ENCODE results near the gene TMEM184A.
"Not testable (repeated sequence)": the region's sequence is repeated elsewhere in the genome, so short reads cannot be mapped to it uniquely, and the experiment has no call there.

TMEM184A gene

DNA sequence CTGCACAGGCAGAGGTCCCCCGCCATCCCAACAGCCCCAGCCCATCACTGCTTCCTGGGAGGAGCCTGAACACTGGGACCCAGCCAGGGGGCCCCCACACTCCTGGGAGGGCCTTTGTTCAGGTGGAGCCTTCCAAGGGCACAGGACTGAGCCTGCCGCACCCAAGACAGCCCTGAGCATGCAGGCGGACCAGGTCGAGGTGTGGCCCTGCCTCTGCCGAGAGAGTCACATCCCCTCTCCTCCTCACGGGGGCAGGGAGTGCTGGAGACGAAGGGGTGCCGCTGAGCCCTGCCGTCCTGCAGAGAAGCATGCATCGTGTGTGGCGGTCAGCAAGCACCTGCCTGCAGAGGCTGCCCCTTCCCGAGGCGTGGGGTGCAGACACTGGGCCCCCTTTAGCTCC lies 32.8 kb downstream of the TMEM184A start:
- no peak for DNase-seq (ENCODE audit: low read depth in 2 of 2)

DNA sequence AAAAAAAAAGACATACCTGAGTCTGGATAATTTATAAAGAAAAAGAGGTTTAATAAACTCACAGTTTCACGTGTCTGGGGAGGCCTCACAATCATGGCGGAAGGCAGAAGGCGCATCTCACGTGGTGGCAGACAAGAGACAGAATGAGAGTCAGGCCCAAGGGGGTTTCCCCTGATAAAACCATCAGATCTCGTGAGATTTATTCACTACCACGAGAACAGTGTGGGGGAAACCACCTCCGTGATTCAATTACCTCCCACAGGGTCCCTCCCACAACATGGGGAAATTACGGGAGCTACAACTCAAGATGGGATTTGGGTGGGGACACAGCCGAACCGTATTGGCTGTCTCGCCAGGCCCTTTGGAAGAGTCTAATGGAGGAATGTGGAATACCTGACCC lies 34.5 kb downstream of the TMEM184A start:
- DNase-seq (ENCODE audit: low read depth in 2 of 2): no peak

DNA sequence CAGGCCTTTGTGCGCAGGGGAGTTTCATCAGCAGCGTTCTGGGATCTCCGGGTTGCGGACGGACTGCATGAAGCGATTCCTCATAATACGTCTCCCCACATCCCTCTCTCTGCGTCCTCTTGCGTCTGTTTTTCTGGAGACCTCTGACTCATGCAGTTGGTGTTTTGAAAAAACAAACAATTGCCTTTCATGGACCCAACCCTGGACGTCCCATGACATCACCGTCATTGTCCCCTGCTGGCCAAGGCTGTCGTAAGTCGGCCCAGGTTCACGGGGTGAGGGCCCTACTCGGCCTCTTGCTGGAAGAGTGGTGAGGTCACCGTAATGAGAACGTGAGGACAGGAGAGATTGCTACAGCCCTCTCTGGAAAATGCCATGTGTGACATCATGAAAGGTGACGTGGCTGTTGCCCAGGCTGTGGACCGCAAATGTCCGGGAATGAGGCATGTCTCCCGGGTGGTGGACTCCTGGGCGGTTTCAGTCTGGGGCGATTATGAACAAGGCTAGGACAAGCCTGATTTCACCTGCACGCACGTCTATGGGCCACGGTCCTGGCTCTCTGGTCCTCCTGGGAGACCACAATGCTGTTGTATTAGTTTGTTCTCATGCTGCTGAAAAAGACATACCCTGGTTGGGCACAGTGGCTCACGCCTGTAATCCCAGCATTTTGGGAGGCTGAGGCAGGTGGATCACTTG lies 35.3 kb downstream of the TMEM184A start:
- no peak for DNase-seq (ENCODE audit: low read depth in 2 of 2)

- DNase-seq (ENCODE audit: low read depth in 2 of 2): not testable (repeated sequence)
Observed at GRCh38 chr7:1519322-1519922, 36.6 kb downstream of the TMEM184A start.

DNA sequence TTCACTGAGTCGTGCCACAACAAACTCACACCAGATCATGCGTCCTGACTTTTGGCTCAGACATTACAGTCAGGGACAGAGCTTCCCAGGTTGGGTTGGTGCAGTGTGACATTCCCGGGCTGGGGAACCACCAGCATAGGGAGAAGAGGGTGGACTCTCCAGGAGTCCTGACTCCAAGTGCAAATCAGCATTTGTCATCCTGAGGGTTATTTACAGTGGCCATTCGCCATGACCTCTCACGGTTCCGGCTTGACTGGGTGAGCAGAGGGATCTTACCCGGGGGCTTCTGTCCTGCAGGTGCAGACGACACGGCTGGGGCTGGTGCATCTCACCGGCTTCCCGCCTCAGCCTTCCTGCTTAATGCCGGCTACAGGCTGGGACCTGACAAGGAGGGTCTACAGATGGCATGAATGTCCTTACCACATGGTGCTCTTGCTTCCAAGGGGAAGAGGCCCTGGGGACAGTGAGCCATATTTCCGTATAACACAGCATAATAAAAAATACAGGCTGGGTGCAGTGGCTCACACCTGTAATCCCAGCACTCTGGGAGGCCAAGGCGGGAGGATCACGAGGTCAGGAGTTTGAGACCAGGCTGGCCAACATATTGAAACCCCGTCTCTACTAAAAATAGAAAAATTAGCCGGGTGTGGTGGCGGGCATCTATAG lies 39.3 kb downstream of the TMEM184A start:
- DNase-seq (ENCODE audit: low read depth in 2 of 2): no peak

DNA sequence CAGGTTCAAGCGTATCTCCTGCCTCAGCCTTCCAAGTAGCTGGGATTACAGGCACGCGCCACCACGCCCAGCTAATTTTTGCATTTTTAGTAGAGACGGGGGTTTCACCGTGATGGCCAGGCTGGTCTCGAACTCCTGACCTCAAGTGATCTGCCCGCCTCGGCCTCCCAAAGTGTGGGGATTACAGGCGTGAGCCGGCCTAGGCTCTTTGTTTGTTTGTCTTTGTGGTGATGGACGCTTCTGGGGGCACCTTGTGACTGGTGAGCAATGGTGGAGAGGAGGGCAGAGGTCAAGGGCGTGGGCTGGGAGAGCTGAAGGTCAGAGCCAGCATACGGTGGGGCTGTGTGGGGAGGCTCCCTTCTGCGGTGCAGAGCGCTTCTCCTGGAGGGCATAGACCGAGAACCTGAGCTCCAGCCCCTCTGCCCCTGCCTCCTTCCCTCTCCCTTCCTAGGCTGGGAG lies 40.5 kb downstream of the TMEM184A start:
- not testable (repeated sequence) for DNase-seq (ENCODE audit: low read depth in 2 of 2)

DNA sequence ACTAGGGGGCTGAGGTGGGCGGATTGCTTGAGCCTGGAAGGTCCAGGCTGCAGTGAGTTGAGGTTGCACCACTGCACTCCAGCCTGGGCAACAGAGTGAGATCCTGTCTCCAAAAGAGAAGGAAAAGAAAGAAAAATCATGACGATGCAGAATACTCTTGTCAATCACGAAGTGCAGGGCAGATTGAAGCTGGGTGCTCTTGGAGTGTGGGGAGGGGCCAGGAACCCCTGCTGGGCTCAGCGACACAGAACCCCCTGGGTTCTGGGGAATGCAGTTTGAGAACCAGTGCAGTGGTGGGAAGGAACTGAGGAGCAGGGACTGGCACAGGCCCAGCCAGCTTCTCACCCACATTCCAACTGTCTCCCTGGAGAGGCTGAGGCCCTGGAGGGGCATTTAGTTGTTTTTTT lies 41.0 kb downstream of the TMEM184A start:
- DNase-seq (ENCODE audit: low read depth in 2 of 2): no peak

- DNase-seq (ENCODE audit: low read depth in 2 of 2): no peak
Observed at GRCh38 chr7:1514407-1514806, 41.6 kb downstream of the TMEM184A start.

GRCh38 chr7:1513657-1514095 lies 42.3 kb downstream of the TMEM184A start:
- DNase-seq (ENCODE audit: low read depth in 2 of 2): no peak

DNA sequence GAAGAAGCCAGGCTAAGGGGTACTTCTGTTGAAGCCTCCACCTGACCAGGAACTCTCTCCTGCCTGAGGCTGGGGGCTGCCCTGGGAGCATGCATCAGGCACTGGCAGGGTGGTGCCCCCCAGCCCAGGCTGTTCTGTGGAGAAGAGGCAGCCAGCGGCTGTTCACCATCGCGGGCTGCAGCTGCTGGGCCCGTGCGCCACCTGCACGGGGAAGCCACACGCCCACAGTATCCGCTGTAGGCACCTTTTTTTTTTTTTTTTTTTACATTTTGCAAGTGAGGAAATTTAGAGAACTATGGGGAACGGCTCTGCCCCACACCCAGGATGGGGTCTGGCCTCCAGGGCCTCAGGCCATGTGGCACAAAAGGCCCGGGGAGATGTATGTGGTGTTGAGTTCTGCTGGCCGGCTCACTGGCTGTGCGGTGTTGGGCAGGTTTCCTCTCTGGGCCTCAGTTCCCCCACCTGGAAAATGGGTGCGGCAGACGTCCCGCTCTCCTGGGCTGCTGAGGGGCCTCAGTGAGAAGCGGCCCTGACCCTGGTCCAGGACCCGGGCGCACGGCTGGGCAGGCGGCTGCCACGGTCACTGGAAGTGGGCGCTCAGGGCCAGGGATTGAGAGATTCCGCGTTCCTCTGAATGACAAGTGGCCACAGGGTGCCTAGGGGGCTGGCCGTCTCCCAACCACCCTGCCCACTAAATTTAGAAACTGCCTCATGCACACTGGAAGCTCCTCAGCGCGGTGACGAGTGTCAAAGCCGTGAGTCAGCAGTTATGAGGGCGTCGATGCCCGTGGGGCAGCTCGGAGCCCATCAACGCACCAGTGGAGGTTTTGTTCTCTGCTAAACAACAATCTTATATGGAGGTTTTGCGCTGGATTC lies 43.0 kb downstream of the TMEM184A start:
- DNase-seq (ENCODE audit: low read depth in 2 of 2): no peak

GRCh38 chr7:1511444-1512422 lies 44.3 kb downstream of the TMEM184A start:
- no peak for DNase-seq (ENCODE audit: low read depth in 2 of 2)

DNA sequence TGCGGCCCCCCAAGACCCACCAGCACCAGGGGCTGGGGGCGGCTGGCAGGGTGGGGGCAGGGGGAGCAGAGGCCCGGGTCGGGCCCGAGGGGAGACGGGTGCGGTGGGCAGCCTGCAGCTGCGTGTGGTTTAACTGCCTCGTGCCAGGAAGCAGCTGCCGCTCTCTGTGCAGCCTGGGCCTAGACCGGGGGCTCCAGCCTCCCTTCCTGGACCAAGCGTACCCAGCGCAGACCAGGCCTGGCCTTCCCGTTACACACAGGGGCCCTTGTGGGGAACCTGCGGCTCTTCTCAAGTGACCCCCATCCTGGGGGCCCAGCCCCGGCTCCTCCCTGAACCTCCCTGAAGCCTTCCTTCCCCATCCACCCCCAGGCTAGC lies 45.2 kb downstream of the TMEM184A start:
- no peak for DNase-seq (ENCODE audit: low read depth in 2 of 2)

DNA sequence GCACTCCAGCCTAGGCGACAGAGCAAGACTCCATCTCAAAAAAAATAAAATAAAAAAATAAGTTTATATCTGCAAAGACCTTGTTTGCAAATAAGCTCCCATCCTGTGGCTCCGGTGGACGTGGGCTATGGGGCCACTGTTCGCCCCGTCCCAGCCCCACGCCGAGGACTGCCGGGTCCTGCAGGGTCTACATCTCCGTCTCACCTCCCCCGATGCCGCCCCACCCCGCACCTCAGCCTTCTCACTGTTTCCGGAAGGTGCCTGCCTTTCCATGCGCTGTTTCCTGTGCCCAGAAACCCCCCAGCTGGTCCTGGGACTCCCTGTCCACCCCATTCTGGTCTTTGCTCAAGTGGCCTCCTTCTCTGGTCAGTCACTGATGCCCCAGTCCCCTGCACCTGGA lies 46.8 kb downstream of the TMEM184A start:
- DNase-seq (ENCODE audit: low read depth in 2 of 2): no peak

- no peak for DNase-seq (ENCODE audit: low read depth in 2 of 2)
Observed at GRCh38 chr7:1508277-1508758, 47.7 kb downstream of the TMEM184A start.

DNA sequence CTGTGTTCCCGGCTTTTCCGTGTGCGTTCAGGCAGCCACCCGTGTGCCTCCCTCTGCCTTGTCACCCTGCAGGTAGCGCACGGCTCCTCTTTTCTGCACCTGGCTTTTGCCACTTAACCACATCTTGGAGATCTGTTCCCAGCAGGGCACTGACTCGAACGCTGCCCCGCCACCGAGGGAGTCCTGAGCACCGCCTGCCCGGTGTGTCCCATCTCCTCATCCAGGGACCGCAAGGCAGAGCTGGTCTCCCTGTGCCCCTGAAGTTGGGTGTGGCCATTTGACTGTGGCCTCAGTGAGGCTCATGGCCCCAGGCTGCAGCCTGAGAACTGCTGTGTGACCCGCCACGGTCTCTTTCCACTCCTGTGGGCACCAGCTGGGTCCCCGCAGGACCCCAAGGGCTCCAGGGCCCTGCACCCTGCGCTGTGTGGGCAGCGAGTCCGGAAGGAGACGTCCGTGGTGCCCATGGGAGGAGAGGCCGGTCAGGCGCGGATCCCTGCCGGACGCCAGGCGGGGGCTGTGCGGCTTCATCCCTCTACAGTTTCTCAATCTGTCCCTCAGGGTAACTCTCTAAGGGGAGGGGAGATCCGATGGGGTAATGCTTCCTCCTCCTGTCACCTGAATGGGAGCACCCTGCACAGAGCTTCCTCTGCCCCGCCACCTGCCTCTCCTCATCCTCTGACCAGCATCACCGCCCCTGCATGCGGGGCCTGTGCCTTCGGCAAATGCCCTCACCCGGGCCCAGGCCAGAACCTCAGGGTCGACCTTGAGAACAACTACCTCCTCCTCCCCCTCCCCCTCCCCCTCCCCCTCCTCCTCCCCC lies 50.1 kb downstream of the TMEM184A start:
- no peak for DNase-seq (ENCODE audit: low read depth in 2 of 2)

DNA sequence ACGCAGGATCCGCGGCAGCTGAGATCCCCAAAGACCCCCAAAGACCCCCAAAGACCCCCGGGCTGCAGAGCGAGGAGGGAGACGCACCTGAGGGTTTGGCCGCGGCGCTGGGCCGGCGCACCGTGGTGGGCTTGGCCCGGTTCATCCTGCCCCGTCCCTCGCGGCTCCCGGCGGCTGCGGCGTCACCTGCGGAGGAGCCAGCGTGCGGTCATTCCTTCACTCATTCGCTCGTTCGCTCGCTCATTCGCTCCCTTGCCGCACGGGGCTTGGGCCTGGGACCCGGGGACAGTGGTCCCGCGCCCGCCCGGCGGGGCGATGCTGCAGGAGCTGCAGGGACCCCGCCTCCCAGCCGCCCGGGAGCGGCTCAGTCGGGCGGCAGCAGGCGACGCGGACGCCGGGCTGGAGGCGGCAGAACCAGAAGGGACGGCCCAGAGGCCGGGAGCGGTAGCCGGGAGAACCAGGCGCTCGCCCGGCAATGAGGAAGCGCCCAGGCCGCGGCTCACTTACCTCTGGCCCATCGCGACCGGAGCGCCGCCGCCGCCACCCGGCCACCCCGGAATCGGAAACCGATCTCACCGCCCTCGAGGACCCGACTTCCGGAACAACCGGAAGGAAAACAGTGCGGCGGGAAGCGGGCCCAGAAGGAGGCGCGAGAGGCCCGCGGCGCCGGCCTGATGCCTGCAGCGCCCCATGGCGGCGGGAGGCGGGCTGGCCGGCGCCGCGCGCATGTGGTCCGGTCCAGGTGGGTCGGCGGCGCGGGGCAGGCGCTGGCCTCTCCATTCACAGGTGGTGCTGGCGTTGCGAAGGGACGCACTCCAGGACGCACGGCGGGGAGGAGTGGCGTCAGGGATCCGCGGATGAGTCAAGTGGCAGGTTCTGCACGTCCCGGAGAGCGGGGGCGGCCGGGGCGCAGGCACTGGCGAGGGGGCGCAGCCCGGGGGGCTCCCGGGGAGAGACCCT lies 51.9 kb downstream of the TMEM184A start, which contains the start of gene INTS1:
TSS of gene INTS1 (minus strand) at position 574 of the 960 bp plus-strand sequence. CDS start at position 145, 429 bp downstream.
- DNase-seq (ENCODE audit: low read depth in 2 of 2): peak; percentile 84 to 85

DNA sequence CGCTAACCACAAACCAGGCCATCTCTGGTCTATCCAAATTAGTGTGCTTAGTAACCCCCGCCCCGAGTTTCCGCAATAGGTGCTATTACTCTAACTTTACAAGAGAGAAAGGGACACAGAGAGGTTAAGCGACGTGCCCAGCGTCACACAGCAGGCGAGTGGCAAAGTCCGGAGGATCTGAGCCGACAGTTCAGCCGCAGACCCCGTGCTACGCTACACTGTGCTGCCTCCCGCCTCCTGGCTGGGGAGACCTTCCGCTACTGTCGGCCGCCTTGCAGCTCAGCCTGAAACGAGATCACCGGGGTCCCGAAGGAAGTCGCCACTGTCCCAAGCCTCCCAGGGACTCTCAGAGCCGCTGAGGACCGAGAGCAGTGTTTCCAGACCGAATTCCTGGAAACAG lies 52.6 kb downstream of the TMEM184A start:
- no peak for DNase-seq (ENCODE audit: low read depth in 2 of 2)

GRCh38 chr7:1502845-1503244 lies 53.2 kb downstream of the TMEM184A start:
- DNase-seq (ENCODE audit: low read depth in 2 of 2): no peak

All from stimulated activated CD8-positive, alpha-beta memory T cell treated with anti-CD3 and anti-CD28 coated beads, Interleukin-2, amount 100 ng/mL, for 48 hours (primary cell).